Measurements from ENCODE around the gene MCUB.

The MCUB gene

DNA sequence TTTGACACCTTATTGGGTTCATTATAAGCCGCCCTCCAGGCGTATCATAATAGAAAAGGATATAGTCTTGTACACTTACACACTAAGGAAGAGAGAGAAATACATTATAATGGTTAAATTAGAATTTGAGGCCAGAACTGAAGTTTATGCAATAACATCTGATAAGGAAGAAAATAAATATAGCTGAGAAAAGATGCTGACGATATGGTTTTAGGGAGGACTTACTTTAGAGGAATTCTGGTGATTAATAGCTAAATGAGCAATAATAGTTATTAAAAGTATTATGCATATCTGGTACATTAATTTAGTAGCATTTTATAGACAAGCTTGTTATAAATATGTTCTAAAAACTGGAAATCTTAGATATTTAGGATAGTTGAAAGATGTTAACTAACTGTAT is 12.1 kb downstream of the MCUB start:
- TF ChIP-seq, protein P1, sequence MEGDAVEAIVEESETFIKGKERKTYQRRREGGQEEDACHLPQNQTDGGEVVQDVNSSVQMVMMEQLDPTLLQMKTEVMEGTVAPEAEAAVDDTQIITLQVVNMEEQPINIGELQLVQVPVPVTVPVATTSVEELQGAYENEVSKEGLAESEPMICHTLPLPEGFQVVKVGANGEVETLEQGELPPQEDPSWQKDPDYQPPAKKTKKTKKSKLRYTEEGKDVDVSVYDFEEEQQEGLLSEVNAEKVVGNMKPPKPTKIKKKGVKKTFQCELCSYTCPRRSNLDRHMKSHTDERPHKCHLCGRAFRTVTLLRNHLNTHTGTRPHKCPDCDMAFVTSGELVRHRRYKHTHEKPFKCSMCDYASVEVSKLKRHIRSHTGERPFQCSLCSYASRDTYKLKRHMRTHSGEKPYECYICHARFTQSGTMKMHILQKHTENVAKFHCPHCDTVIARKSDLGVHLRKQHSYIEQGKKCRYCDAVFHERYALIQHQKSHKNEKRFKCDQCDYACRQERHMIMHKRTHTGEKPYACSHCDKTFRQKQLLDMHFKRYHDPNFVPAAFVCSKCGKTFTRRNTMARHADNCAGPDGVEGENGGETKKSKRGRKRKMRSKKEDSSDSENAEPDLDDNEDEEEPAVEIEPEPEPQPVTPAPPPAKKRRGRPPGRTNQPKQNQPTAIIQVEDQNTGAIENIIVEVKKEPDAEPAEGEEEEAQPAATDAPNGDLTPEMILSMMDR (IDR thresholded peaks at IDR 0.05) = no peak

DNA sequence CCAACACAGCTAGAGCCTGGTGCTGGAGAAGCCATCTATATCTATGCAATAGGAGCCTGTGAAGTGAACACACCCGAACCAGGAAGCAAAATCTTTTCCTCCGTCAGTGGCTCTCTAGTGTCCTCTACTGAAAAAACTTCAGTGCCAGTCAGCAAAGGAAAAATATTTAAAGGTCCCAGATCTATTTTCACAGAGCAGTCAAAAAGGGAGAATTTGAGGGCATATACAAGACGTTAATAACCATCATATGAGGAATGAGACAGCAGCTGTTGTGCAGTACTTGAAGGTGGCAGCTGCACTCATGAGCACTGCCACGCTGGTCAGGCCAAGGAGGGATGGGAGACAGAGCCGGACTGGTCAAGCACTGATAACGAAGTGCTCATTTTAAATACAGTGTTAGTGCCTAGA is 14.4 kb downstream of the MCUB start:
- TF ChIP-seq, protein P1 (IDR thresholded peaks at IDR 0.05) = peak; percentile 63

DNA sequence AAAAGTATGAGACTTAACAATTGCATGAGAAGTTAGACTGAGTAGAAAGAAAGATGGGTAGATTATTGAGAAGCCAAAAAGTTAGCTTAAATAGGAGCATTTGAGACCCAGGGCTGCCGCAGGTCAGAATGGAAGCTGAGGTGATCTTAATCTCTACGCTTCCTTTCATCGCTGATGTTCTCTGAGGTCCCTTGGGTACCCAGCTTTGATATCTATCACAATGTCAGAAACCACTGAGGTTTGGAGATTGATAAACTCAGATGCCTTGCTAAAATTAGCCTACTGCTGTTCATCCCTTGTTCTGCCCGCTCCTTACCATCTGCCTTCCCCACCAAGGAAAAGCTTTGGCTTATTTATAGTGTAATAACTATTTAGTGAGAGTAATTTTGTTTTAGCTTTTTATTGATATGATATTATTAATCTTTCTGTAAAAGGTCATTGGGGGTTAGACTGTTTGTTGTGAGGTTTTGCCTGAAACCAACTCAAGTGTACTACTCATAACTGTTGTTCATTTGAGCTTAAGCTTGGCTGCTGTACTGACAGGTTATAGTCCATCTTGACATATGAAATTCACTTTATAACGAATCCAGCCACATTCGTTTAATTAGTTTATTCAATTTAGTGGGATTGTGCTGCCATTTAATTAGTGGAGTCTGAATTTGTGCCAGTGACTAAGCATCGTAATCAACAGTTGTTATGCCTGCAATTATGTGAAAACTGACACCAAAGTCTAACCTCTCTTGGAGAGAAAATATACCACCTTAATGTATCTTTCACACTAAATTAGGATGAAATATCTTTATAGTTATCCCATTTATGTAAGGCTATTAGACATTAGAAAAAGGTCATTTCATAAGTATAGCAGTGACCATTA is 15.1 kb downstream of the MCUB start:
- TF ChIP-seq, protein P1 (IDR thresholded peaks at IDR 0.05) = no peak

DNA sequence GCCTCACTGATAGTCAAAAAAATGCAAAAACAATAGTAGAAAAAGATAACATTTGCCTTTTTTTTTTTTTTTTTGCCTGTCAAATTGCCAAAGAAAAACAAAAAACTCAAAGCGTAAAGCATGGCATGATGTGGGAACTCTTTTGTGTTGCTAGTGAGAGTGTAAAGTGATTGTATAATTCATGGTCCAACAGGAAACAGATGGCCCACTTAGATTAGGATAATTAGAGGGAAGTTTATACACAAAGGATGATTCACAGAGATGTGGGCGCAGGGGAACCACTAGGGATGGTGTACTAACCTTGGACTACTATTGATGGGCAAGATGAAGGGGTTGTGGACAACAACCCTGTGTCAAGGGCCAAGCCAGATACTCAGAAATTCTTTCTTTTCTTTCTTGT is 16.4 kb downstream of the MCUB start:
- TF ChIP-seq, protein P1 (IDR thresholded peaks at IDR 0.05) = no peak

DNA sequence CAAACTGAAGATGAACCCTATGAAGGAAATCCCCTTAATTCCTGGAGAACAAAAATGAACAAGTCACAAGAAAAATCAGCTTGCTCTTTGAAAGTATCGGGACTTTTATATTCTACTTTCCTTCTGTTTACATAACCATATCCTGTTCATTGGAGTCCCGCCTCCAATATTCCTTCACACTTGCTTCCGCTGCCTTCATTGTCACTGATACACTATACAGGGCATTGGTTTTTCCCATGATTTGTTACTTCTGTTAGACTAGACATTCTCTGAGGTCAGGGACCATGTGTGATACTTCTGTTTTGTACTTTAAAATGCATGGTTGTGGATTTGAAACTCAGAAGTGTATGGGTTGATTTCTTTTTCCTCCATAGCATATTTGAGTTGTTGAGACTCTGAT is 18.8 kb downstream of the MCUB start:
- TF ChIP-seq, protein P1 (IDR thresholded peaks at IDR 0.05) = no peak

DNA sequence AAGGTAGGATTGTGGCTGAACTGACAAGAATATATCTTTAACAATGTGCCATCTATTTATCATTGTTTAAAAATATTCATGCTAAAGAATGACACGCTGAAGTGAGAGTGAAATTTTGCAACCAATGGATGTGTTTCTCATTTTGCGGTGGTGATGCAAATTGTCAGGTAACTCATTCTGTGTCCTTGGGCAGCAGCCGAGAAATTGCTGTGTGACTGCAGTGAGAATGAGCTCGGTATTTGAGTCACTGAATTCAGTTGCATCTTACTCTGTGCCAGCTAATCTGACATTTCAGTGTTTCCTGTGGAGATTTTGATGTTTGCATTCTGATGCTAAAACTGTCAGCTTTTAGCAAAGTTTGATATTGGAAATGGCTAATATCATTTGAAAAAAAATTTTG is 28.1 kb downstream of the MCUB start:
- TF ChIP-seq, protein P1 (IDR thresholded peaks at IDR 0.05) = no peak

DNA sequence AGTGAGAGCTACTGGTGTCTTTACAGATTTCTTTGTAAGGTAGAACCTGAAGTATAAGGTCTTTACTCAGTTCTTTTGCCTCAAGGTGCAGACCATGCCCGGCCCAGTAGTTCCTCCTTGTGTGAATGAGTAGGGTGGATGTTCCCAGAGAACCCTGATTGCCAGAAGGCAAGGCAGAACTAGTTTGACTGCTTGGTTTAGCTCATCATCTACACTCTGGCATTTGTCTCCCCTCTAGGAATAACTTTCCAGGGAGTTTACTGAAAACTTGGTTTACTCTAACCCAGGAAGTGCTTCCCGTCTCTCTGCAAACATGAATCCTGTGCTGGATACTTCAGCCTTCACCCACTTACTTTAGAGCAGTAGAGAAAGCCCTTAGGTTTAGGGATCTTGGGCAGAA is 29.1 kb downstream of the MCUB start:
- TF ChIP-seq, protein P1 (IDR thresholded peaks at IDR 0.05) = no peak
